ENCODE data around the gene MTM1.

DNA sequence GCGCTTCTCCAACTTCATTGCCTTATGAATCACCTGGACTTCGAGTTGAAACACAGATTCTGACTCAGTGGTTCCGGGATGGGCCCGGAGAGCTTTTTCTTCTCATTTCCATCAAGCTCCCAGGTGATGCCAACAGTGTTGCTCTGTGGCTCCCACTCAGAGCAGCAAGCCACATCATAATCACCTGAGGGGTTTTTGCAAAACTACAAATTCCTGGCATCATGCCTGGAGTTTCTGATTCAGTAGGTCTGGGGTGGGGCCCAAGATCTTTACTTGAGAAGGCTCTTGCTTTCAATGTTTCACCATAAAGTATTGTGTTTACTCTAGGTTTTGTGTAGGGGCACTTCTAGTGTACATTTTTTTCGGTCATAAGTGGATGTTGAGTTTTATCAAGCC lies 7.0 kb downstream of the MTM1 start:
- TF ChIP-seq TAF1 (IDR thresholded peaks at IDR 0.05; ENCODE audit: borderline replicate concordance, insufficient read depth, low read length), result no peak
- TF ChIP-seq, protein P1, sequence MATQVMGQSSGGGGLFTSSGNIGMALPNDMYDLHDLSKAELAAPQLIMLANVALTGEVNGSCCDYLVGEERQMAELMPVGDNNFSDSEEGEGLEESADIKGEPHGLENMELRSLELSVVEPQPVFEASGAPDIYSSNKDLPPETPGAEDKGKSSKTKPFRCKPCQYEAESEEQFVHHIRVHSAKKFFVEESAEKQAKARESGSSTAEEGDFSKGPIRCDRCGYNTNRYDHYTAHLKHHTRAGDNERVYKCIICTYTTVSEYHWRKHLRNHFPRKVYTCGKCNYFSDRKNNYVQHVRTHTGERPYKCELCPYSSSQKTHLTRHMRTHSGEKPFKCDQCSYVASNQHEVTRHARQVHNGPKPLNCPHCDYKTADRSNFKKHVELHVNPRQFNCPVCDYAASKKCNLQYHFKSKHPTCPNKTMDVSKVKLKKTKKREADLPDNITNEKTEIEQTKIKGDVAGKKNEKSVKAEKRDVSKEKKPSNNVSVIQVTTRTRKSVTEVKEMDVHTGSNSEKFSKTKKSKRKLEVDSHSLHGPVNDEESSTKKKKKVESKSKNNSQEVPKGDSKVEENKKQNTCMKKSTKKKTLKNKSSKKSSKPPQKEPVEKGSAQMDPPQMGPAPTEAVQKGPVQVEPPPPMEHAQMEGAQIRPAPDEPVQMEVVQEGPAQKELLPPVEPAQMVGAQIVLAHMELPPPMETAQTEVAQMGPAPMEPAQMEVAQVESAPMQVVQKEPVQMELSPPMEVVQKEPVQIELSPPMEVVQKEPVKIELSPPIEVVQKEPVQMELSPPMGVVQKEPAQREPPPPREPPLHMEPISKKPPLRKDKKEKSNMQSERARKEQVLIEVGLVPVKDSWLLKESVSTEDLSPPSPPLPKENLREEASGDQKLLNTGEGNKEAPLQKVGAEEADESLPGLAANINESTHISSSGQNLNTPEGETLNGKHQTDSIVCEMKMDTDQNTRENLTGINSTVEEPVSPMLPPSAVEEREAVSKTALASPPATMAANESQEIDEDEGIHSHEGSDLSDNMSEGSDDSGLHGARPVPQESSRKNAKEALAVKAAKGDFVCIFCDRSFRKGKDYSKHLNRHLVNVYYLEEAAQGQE (IDR thresholded peaks at IDR 0.05; ENCODE audit: insufficient read depth in 1 of 2, low read depth in 2 of 2, low read length in 2 of 2), result no peak
- TF ChIP-seq SIN3A (IDR thresholded peaks at IDR 0.05; ENCODE audit: borderline replicate concordance, insufficient read depth, low read length), result no peak

All from PFSK-1 (cell line).